ENCODE measurements around the gene PEX7.
"Not testable (repeated sequence)": the region's sequence is repeated elsewhere in the genome, so short reads cannot be mapped to it uniquely, and the experiment has no call there.

GRCh38 chr6:136846477-136846876, 24.1 kb downstream of the PEX7 start:
- TF ChIP-seq YY1 (IDR thresholded peaks at IDR 0.05; ENCODE audit: insufficient read depth, insufficient read length); ZNF274 (IDR thresholded peaks at IDR 0.05; ENCODE audit: low read depth, low read length): not testable (repeated sequence)

Data from NT2/D1 (cell line).